T-helper 2 cell treated with Interferon-gamma antibody and Interleukin-4, amounts not matched to agents 100 ng/mL and 5 ng/mL, for 36 hours (primary cell): ENCODE measurements around the gene TRUB1. TPM values are rescaled to one million over a fixed set of nuclear protein-coding genes. Genes with fewer than 3 reads are reported as not detected.

ENCODE experiments used
- intact Hi-C: fragments of 100-400 bp; cut with micrococcal nuclease; formaldehyde crosslinking; loops from one replicate; pipeline ENCODE4 v1.15.1; 2023
- total RNA-seq: library from RNA; stranded (reverse); gene quantifications from 2 replicates; pipeline ENCODE4 v1.2.3, GENCODE V29; 2022

TRUB1 gene
- total RNA-seq, 1 donor from 2014 or later, result 14.8 TPM

DNA sequence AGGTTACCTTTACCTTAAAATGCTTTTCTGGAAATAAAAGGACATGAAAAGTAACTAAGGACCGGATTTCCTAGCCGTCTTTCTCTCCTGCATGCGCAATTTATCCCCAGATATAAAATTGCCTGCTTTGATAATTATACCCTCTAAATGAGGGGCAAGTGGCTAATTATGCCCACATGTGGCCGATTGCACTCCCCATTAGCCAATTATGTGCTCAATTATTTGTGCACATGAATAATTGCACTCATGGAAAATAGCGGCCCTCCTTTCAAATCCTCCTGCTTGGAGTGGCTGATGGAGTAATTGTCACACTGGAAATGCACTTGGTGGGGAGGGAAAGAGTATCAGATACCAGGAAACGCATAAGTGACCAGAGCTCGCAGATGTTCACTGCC is 88.7 kb downstream of the TRUB1 start:
- intact Hi-C loops, result no loop called here

Other genes with a start within 250 kb of the TRUB1 start
- 33.3 and 35.3 TPM in 2 replicates for gene FHIP2A, start 116.4 kb upstream of the TRUB1 start, total RNA-seq
- gene ATRNL1, start 155.2 kb downstream of the TRUB1 start, total RNA-seq, result 0.52 and 0.73 TPM in 2 replicates